Measurements from ENCODE around the gene ITGB3BP. TPM values are rescaled to one million over a fixed set of nuclear protein-coding genes. Genes with fewer than 3 reads are reported as not detected.

The ITGB3BP gene
- total RNA-seq, 2 experiments from 2014 or later: 76.6 to 86.6 TPM

DNA sequence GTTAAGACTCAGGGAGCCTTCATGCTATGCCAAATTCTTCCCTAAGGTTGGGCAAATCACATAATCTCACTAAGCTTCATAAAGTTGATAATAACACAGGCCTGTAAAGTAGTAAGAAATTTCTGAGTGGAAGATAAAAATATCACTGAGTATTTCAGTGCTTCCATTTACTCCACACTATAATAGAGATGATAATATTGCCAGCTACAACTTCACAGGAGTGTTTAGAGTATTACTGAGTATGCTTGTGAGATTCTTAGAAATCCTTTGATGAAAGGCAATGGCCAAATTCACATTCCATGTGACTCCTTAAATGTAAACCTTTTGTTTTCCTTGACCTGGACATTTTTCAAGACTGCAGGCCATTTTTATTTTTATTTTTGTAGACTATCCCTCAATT lies 10.4 kb downstream of the ITGB3BP start:
- H3K4me1 Mint-ChIP-seq (ENCODE audit: low read depth): no peaks in the 10 kb centered on the region
- no peak for ATAC-seq
- peaks cover 11% of the 10 kb centered on the region for H3K36me3 Mint-ChIP-seq (ENCODE audit: low read depth)
- no peak overlapping the region for H3K27ac Mint-ChIP-seq
- intact Hi-C loops (cut with micrococcal nuclease): no loop called here
- TF ChIP-seq CTCF (IDR thresholded peaks at IDR 0.05): no peak
- H3K4me3 Mint-ChIP-seq: no peak overlapping the region
- DNase-seq: no peak
- no peaks in the 10 kb centered on the region for H3K27me3 Mint-ChIP-seq
- ChIA-PET POLR2A (interaction anchor here (1.5 kb wide), 1 partner anchor 10 kb away, joined by 5 read pairs; no protein-coding TSS in a partner anchor), CTCF (interaction anchor here (0.8 to 0.9 kb wide), 2 partner anchors 12 to 50 kb away, joined by 3 to 4 read pairs; no protein-coding TSS in a partner anchor)
- no peaks in the 10 kb centered on the region for H3K9me3 Mint-ChIP-seq

GRCh38 chr1:63509718-63510117 lies 13.3 kb downstream of the ITGB3BP start:
- ChIA-PET POLR2A (no interaction called here), CTCF (no interaction called here)
- Mint-ChIP-seq H3K27me3 (no peaks in the 10 kb centered on the region), H3K9me3 (no peaks in the 10 kb centered on the region), H3K4me1 (ENCODE audit: low read depth) (no peaks in the 10 kb centered on the region), H3K27ac (no peak overlapping the region), H3K36me3 (ENCODE audit: low read depth) (peaks cover 27% of the 10 kb centered on the region), H3K4me3 (no peak overlapping the region)
- intact Hi-C loops (cut with micrococcal nuclease): no loop called here
- no peak for TF ChIP-seq CTCF (IDR thresholded peaks at IDR 0.05)
- no peak for ATAC-seq
- no peak for DNase-seq

GRCh38 chr1:63506782-63507181 lies 16.2 kb downstream of the ITGB3BP start:
- Mint-ChIP-seq H3K4me1 (ENCODE audit: low read depth) (no peaks in the 10 kb centered on the region), H3K27ac (no peak overlapping the region), H3K4me3 (no peak overlapping the region), H3K9me3 (peaks cover 3% of the 10 kb centered on the region), H3K27me3 (no peaks in the 10 kb centered on the region), H3K36me3 (ENCODE audit: low read depth) (peaks cover 34% of the 10 kb centered on the region)
- no peak for DNase-seq
- no peak for TF ChIP-seq CTCF (IDR thresholded peaks at IDR 0.05)
- ATAC-seq: no peak
- intact Hi-C loops (cut with micrococcal nuclease): no loop called here
- CTCF ChIA-PET: no interaction called here
- POLR2A ChIA-PET: no interaction called here

DNA sequence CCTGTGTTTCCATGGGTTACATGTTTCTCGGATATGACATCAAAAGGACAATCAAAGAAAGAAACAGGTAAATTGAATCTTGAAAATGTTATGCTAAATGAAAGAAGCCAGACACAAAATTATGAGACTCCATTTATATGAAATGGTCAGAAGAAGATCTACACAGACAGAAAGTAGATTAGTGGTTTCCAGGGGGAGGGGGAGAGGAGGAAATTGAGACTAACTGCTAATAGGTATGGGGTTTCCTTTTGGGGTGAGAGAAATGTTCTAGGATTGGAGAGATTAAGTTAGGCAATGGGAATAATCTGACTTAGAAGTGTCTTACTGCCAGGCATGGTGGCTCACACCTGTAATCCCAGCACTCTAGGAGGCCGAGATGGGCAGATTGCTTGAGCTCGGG lies 21.8 kb downstream of the ITGB3BP start:
- no peak overlapping the region for H3K27ac Mint-ChIP-seq
- H3K36me3 Mint-ChIP-seq (ENCODE audit: low read depth): peaks cover 47% of the 10 kb centered on the region
- peaks cover 4% of the 10 kb centered on the region for H3K4me1 Mint-ChIP-seq (ENCODE audit: low read depth)
- intact Hi-C loops (cut with micrococcal nuclease): no loop called here
- no peak for DNase-seq
- POLR2A ChIA-PET: interaction anchor here (0.7 kb wide), 1 partner anchor 211 kb away, joined by 3 read pairs; no protein-coding TSS in a partner anchor
- no peaks in the 10 kb centered on the region for H3K27me3 Mint-ChIP-seq
- ATAC-seq: no peak
- CTCF ChIA-PET: no interaction called here
- TF ChIP-seq CTCF (IDR thresholded peaks at IDR 0.05): no peak
- no peak overlapping the region for H3K4me3 Mint-ChIP-seq
- peaks cover 3% of the 10 kb centered on the region for H3K9me3 Mint-ChIP-seq

DNA sequence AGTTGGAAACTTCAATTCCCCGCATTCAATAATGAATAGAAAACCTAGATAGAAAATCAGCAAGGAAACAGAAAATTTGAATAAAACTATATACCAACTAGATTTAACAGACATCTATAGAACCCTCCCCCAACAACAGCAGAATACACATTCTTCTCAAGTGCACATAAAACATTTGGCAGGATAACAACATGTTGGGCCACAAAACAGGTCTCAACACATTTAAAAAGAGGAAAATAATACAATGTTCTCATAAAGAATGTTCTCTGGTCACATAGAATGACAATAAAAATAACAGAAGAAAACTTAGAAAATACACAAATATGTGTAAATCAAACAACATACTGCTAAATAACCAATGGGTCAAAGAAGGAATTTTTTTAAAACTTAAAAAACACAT lies 24.9 kb downstream of the ITGB3BP start:
- H3K9me3 Mint-ChIP-seq: peaks cover 3% of the 10 kb centered on the region
- H3K27ac Mint-ChIP-seq: no peak overlapping the region
- intact Hi-C loops (cut with micrococcal nuclease): no loop called here
- no peaks in the 10 kb centered on the region for H3K27me3 Mint-ChIP-seq
- ChIA-PET POLR2A (no interaction called here), CTCF (no interaction called here)
- ATAC-seq (no peak), DNase-seq (no peak)
- H3K36me3 Mint-ChIP-seq (ENCODE audit: low read depth): peaks cover 32% of the 10 kb centered on the region
- TF ChIP-seq CTCF (IDR thresholded peaks at IDR 0.05): no peak
- no peak overlapping the region for H3K4me3 Mint-ChIP-seq
- H3K4me1 Mint-ChIP-seq (ENCODE audit: low read depth): peaks cover 4% of the 10 kb centered on the region

All from activated CD8-positive, alpha-beta T cell treated with anti-CD3 and anti-CD28 coated beads for 36 hours (primary cell).